HG03521 (cell line): ENCODE data around the gene NRXN3.

ENCODE experiments used
- ATAC-seq: cut with Tn5 transposase; IDR thresholded peaks from one replicate; pipeline ENCODE4 v1.9.1; 2021; ENCODE audit warnings: mild to moderate bottlenecking, moderate library complexity; ENCODE audit not compliant: unreplicated experiment

NRXN3 gene

DNA sequence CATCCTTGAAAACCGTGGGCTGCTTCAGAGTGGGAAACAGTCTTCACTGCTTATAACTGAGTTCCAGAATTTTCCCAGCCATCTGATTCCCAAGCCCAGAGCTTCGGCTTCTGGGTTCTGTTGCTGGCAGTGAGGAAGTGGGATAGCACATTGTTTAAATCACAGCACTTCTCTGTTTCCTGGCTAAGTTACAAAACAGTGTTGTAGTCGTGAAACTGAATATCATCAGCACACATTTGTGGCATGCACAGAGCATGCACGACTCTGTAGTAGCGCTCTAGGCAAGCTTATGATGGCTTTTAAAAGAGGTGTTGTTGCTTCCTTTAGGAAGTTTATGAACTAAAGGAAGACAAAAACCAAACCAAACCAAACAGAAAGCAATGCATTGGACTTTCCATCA lies 1005.5 kb downstream of the NRXN3 start:
- ATAC-seq = no peak

DNA sequence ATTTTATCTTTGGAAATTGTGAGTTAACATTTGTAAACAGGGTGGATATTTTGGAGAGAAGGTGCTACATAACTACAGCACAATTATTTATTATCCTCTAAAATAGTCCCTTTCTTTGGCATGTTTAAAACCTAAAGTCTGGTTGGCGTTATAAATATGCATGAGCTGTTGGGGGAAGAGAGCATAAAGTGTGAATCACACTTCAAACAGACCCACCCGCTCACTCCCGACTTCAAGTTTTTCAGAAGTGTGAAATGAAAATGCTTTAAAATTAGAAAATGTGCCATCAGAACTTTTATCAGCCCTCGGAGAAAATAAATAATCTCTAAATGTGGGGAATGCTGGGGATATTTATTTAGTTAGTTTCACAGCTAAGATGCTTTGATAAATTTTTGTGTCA lies 1006.9 kb downstream of the NRXN3 start:
- ATAC-seq = no peak

DNA sequence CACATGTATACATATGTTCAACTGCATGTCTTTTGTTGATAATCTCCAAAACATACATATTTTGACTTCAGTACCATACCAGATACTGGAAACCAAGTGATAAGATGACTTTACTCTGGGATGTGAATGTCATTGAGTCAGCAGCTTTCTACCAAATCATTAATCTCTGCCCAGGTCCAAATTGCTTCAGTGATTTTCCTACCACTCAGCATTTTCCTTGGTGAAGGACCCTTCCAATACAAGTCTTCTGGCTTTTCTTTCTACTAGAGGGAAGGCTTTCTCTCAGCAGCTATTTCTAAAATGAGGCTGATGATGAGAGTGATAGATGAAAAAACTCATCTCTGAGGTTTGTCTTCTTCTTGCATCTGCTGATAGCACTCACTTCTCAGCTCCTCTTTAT lies 1008.5 kb downstream of the NRXN3 start:
- ATAC-seq = no peak

DNA sequence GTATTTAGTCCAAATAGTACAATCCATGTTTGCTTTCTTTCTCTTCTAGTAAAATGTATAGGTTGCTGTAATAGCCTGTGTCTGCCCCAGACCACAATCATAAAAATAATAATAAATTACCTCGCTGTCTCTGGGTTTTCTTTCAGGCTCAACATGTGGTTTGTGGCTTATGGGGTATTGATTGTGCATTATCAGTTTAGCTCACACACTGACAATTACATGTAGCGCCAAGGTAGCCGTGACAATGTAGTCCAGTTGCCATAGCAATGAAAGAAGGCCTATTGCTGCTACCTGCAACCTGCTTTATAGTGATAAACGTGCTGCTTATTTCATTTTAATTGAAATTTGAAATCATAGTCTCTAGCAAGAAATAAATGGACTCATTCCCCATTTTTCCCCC lies 1009.8 kb downstream of the NRXN3 start:
- no peak for ATAC-seq

DNA sequence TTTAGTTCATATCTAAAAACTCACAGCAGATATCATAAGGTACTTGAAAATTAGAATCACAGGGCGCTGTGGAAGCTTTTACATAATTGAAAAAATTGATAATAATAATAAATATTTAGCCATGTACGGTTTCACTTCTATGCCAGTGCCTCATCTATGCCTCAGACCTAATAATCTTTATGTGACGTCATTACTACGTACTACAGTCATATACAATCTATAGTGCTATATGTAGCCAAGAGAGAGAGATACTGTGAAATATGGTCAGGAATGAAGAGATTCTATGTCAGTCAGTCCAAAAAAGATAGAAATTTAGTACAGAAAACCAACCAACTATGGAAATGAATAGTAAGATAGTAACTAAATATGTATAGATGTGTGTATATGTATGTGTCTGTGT lies 1010.5 kb downstream of the NRXN3 start:
- no peak for ATAC-seq

DNA sequence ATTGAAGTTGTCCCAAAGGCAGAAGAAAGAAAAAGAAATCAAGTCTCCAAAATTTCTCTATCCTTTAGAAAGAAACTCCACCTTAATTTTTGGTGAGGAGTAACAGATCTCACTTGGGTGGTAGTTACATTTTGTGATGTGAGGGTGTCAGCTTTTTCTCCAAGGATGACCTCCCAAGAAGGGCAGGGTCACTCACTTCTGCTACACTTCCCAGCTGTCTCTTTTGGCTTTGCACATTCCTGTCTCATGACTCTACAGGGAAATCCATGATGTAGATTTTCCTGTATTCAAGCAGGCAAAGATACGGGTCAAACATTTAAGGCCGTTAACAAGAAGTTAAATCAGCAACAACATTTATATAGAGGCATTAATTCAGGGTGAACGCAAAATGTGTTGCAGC lies 1016.4 kb downstream of the NRXN3 start:
- ATAC-seq = no peak

DNA sequence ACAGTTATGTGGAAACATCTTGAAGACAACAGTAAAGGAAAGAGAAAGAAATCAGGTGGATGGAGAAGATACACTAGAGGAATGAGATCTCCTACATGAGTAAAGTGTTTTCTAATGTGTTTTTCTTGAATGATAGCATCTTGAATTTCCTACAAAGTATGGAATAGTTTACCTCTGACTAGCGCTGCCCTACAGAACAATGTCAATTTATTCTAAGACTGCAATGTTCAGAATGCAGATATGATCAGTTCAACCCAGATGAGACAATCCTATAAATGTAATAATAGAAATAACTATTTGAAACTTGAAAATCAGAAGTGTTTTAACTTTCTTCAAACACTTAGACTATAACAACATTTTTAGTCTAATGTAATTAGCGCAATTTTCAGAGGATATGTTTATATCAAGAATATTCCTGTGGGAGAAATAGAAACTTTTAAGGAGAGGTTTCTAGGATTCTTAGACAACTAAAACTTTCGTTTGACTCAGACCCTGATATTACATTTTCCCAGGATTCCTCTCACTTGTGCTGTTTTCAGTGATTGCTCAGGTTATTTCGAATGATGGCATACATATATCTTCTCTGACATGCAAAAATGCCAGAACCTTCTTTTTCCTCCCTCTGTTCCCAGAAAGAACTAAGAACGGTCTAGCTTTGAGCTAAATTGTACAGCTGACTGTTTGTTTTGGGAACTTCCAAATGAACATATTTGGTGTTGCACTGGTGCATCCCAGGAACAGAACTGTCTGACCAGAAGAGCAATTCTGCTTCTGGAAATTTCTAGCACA lies 1023.7 kb downstream of the NRXN3 start:
- no peak for ATAC-seq

DNA sequence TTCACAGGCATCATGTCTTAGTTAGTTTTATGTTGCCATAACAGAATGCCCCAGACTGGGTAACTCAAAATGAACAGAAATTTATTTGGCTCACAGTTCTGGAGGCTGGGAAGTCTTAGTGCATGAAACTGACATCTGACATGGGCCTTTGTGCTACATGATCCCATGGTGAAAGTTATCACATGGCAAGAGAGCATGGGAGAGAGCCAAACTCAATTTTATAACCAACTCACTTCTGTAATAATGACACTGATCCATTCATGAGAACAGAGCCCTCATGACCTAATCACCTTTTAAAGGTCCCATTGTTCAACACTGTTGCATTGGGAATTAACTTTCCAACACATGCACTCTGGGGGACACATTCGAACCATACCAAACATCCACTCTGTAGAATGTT lies 1026.0 kb downstream of the NRXN3 start:
- no peak for ATAC-seq

DNA sequence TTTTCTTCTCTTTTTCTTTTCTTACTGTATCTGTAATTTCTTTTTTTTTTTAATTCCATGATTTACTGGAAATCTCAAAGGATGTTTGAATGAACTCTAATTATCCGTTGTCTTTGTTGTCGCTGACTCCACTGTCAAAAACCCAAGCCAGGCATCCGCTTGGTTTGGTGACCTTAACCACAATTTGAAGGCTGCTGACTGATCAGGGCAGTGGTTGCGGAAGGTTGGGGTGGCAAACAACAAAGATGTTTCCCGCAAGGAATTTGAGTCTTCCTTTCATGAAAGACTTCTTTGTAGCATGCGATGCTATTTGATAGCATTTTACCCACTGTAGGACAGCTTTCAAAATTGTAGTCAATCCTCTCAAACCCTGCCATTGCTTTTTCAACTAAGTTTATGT lies 1027.3 kb downstream of the NRXN3 start:
- no peak for ATAC-seq

DNA sequence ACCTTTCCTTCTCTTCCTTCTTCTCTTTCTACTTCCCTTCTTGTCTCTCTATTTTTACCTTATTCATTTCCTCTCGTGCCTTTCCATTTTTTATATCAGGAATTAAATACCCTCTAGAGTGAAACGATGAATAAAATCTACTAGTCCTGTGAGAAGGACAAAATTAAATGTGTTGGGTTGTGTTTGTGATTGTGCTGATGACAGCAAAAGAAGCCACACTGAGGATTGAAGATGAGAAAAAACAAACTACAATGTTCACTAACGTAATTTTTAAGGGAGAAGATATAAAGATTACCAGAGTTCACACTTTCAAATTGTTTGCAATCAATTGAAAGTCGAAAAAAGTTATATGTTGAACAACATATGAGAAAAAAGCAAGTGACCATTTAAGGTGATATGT lies 1029.0 kb downstream of the NRXN3 start:
- ATAC-seq = no peak

DNA sequence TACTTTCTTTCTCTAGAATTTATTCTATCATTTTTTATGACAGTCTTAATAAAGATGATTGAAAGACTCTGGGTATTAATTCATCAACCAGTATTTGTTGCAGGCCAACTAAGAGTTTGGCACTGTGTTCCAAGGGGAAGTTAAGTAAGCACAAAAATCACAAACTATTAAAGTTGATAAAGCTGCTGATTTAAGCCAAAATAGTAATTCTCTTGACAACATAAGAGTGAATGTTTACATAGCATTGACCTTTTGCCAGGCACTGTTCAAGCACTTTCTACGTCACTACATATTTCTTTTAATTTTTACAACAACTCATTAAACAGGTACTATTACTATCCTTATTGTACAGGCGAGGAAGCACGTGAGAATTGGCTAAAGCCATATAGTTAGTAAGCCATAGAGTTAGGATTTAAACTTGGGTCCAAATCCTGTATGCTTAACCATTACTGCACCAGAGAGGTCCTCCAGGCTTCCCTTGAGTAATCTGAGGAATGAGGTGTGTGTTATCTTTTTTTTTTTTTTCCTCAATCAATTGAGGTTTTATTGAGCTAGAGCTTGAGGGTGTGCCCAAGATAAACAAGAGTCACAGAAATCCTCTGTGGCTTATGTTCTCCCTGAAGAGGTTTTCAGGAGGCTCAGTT lies 1031.5 kb downstream of the NRXN3 start:
- ATAC-seq = no peak

DNA sequence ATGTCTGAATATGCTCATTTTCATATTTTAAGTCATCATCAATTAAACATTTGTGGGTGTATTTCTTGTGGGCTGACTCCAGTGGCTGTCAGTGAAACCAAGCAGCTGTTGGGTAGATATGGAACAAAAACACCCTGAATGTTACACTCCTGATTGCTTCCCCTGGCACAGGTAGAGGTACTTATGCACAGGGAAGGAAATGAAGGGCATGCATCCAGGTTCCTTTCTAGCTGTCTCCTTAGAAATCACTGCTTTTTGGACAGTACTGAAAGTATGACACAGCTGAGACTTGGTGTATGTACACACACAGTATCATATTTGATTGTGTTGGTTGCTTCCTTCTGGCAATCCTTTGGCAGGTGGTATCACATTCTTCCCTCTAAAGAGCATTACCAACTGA lies 1034.4 kb downstream of the NRXN3 start:
- no peak for ATAC-seq

DNA sequence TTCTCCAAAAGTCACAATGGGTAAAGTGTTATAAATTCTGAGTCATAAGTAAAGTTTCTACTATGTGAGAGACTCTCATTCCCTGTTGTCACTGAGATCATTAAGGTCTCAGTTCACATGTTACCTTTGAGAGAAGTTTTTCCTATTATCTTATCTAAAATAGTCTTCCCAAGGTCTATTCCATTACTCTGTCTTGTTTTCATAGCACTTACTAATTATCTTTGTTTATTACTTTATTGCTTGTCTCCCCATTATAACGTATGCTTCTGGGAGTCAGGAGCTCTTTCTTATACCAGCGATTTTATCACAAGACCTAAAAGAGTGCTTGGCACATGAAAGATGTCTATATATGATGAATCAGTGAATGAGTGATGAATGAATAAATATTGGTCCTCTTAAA lies 1039.2 kb downstream of the NRXN3 start:
- no peak for ATAC-seq

DNA sequence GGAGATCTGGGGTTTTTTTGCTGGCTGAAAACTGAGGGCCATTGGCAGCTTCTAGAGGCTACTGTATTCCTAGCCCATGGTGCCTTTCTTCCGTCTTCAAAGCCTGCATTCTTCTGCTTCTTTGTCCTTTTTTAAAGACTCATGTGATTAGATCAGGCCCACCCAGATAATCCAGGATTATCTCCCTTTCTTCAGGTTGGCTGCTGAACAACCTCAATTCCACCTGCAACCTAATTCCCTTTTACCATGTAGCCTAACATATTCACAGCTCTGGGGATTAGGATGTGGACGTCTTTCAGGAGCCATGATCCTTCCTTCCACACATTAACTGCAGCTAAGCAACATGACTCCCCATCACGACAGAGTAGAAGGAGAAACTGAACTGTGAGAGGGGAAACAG lies 1055.6 kb downstream of the NRXN3 start:
- ATAC-seq = no peak

DNA sequence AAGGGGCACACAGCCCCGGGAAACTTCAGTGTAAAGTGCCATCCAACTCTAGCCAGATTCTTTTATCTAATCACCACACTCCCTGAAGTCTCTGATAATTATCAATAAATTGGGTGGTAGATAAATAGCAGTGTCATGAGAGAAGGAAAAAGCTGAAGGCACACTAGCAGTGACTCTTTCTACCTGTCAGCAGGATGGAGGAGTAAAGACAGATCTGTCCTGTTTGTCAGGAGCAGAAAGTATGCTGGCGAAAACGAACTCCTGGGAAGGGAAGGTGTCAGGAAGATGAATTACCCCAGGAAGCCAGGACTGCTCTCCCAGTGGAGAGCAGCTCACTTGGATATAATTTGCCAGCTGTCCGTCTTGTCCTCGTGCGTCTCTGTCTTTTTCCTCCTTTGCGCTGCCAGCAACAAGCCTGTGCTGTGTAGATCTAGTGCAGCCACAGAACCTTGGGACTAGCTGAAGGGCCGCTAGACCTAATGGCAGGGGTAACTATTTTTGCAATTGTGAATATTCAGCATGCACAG lies 1059.3 kb downstream of the NRXN3 start:
- no peak for ATAC-seq

DNA sequence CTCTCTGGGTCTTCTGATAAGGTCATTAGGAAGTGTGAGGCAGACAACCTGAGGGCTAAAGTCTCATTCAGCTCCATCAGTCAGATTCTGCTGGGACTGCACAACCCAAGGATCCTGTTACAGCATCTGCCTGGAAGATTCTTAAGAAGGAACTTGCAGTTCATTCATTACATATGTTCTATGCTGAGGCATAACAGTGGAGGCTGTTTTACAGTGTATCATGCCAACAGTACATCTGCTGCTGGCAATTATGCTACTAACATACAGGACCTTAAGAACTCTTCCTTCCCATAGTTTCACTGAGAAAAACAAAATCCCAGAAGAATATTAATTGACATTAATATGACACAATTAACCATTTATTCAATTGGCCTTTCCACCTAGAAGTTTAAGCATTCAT lies 1072.5 kb downstream of the NRXN3 start:
- ATAC-seq = no peak

DNA sequence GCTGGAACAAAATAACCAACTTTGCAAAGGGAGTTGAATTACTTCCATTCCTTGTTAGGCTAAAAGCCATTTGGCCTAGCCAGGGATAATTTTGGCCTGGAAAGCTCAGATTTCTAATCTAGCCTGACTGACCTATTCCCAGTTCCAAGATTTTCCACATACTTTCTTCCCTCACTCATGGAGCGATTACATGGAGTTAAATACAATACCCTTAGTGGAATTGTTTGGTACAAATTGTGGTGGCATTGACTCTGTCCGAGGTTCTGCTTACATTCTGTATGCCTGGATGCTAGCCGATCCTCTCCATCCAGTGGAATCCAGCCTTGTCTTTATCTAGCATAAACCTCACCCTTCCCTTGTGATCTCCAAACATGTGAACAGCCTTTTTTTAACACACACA lies 1076.0 kb downstream of the NRXN3 start:
- ATAC-seq = no peak

DNA sequence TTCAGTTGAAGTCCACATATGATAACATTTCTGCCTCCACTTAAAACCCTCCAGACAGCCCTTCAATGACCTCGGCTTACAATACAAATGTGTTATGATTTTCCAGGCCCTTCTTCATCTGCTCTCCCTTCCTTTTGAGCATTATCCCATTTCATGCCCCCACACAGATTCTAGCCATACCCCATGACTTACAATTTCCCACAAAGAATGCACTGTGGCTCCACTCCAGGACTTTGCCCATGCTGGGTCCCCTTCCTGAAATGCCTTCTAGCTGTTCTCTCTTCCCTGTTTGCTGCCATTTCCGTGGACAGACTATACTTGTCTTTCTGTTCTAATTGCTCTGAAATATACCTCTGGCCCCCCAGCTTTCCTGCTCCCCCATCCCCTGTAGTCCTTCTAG lies 1078.0 kb downstream of the NRXN3 start:
- no peak for ATAC-seq

DNA sequence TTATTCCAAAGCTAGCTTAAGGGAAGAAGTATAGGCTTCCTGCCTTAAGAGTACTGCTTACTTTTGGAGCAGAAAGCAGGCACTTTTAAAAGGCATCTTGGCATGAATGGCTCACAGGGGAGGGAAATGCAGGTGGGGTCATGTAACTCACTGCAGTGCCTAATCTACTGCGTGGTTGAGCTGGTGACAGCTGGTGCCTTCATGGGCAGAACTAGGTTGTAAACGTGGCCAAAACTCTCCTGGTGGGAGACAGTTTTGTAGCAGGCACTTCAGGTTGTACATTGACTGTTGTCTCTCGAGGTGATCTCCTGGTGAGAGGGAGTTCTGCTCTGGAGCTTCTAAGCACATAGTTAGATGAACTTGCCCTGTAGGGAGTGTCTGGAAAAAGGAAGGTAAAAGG lies 1078.6 kb downstream of the NRXN3 start:
- no peak for ATAC-seq

DNA sequence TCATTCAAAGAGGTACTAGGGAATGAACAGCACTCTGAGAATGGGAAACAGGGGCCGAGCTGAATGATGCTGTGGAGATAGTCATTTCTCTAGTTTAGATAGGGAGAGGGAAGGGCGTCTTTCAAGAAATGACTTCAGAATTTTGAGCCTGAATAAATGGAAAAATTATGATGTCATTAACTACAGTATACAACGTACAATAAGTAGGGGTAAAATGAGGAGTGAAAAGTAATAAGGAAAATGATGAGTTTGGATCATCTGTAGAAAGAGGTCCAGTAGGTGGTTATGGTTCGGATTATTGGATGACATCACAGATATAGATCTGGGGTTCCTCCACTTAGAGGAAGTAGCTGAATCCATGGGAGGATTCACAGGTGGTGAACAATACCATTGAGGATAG lies 1081.1 kb downstream of the NRXN3 start:
- no peak for ATAC-seq

DNA sequence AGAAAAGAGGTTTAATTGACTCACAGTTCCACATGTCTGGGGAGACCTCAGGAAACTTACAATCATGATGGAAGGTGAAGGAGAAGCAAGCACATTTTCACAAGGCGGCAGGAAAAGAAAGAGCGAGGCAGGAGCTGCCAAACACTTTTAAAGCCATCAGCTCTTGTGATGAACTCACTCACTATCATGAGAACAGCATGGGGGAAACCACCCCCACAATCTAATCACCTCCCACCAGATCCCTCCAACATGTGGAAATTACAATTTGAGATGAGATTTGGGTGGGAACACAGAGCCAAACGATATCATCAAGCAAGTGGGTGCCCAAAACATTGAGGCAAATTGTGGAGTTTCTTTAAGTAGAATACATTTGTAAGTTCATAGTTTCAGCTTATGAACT lies 1083.4 kb downstream of the NRXN3 start:
- no peak for ATAC-seq

DNA sequence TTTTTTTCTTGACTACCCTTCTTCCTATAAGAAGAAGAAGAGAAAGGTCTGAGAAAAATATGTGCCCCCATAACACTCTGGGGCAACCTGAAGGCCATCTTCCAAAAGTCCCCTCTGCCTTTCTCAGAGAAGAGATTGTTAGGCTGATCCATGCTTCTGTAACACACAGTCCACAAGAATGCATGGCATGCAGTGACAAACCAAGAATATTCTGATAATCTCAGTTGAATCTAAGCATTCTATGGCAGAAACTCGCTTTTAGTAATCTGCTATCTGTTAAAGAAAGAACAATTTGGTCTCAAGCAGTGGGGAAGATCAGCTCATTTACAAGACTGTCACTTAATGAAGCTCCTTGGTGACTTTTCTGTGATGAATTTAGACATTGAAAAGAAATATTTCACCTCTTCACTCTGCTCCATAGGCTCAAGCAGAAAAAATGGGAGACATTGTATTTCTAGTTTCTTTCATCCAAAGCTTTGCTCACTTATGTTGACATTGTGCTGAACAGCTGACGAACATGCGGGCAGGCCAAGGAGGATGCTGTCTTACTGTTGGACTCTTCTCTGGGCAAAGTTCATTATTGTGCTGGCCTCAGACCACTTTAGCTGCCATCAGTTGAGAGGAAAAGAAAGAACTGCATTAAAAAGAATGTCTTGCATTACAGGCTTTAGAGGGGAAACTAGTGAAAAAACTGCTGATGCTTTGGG lies 1084.0 kb downstream of the NRXN3 start:
- no peak for ATAC-seq
